HepG2 (cell line): ENCODE measurements around the gene EIF3L. TPM values are rescaled to one million over a fixed set of nuclear protein-coding genes. Genes with fewer than 3 reads are reported as not detected.
A peak's percentile ranks its signal among the peaks of the same experiment; 100 is the strongest.

Source experiments
- AGO2 ChIP-seq: fragments of 200-400 bp; formaldehyde crosslinking; optimal IDR thresholded peaks from 2 replicates; pipeline ENCODE3; 2017; ENCODE audit warnings: mild to moderate bottlenecking, low read depth, low read length, moderate library complexity
- ATF7 ChIP-seq, 2 experiments: fragments of 450-650 bp in 1 of 2; sonication (generic) in 1 of 2; formaldehyde crosslinking in 1 of 2; IDR thresholded peaks; 2 replicates each; pipeline versions ENCODE4 v1.4.0 to v1.6.1; 2016 to 2020; ENCODE audit warnings: antibody characterized with exemption in 1 of 2, mild to moderate bottlenecking in 1 of 2, missing genetic modification reagents in 1 of 2
- CHCHD3 ChIP-seq: sonication (generic); formaldehyde crosslinking; IDR thresholded peaks from 2 replicates; pipeline ENCODE4 v1.8.0; 2022; ENCODE audit warnings: mild to moderate bottlenecking, missing genetic modification reagents, moderate library complexity
- FOXA3 ChIP-seq: IDR thresholded peaks from 2 replicates; pipeline ENCODE4 v1.6.1; 2016; ENCODE audit warnings: missing genetic modification reagents, missing compliant biosample characterization
- FOXO1 ChIP-seq: sonication (generic); formaldehyde crosslinking; IDR thresholded peaks from 2 replicates; pipeline ENCODE4 v1.4.0; 2020; ENCODE audit warnings: missing genetic modification reagents
- HNRNPL ChIP-seq: fragments of 200-400 bp; formaldehyde crosslinking; IDR thresholded peaks from 2 replicates; pipeline ENCODE4 v1.6.1; 2017; ENCODE audit warnings: mild to moderate bottlenecking, low read depth, low read length
- HOXA3 ChIP-seq: sonication (generic); formaldehyde crosslinking; IDR thresholded peaks from 2 replicates; pipeline ENCODE4 v1.5.0; 2020; ENCODE audit warnings: missing genetic modification reagents
- KLF6 ChIP-seq: IDR thresholded peaks from 2 replicates; pipeline ENCODE4 v1.8.0; 2016; ENCODE audit warnings: missing biosample characterization, missing genetic modification reagents
- MYPOP ChIP-seq: sonication (generic); formaldehyde crosslinking; IDR thresholded peaks from 2 replicates; pipeline ENCODE4 v1.8.1; 2023; ENCODE audit warnings: mild to moderate bottlenecking, moderate library complexity, missing genetic modification reagents
- NAIF1 ChIP-seq: sonication (generic); formaldehyde crosslinking; IDR thresholded peaks from 2 replicates; pipeline ENCODE4 v1.5.0; 2020; ENCODE audit warnings: mild to moderate bottlenecking, missing genetic modification reagents, borderline replicate concordance
- NCOA5 ChIP-seq: sonication (generic); formaldehyde crosslinking; IDR thresholded peaks from 2 replicates; pipeline ENCODE4 v1.4.0; 2020; ENCODE audit warnings: missing genetic modification reagents
- RFX1 ChIP-seq: fragments of 450-650 bp; IDR thresholded peaks from 2 replicates; pipeline ENCODE4 v1.6.1; 2017
- SMARCE1 ChIP-seq: fragments of 450-650 bp; IDR thresholded peaks from 2 replicates; pipeline ENCODE4 v1.6.1; 2017; ENCODE audit warnings: borderline replicate concordance
- SRSF1 ChIP-seq: fragments of 200-400 bp; formaldehyde crosslinking; optimal IDR thresholded peaks from 2 replicates; pipeline ENCODE3; 2017; ENCODE audit warnings: mild to moderate bottlenecking, low read depth, low read length, moderate library complexity
- SRSF4 ChIP-seq: fragments of 200-400 bp; formaldehyde crosslinking; IDR thresholded peaks from one replicate; pipeline ENCODE4 v1.6.1; 2018; ENCODE audit warnings: mild to moderate bottlenecking, low read depth, low read length, moderate library complexity; ENCODE audit not compliant: poor library complexity, severe bottlenecking
- SRSF9 ChIP-seq: fragments of 200-400 bp; formaldehyde crosslinking; IDR thresholded peaks from 2 replicates; pipeline ENCODE4 v1.6.1; 2018; ENCODE audit warnings: borderline replicate concordance, mild to moderate bottlenecking, low read depth, low read length; ENCODE audit not compliant: insufficient read depth, poor library complexity, severe bottlenecking
- ZNF496 ChIP-seq: sonication (generic); formaldehyde crosslinking; IDR thresholded peaks from 2 replicates; pipeline ENCODE4 v1.8.1; 2023; ENCODE audit warnings: mild to moderate bottlenecking, moderate library complexity, missing genetic modification reagents; ENCODE audit not compliant: insufficient replicate concordance
- ZNF557 ChIP-seq: sonication (generic); formaldehyde crosslinking; IDR thresholded peaks from 2 replicates; pipeline ENCODE4 v1.4.0; 2020; ENCODE audit warnings: missing genetic modification reagents
- ZNF629 ChIP-seq: sonication (generic); formaldehyde crosslinking; conservative IDR thresholded peaks from 2 replicates; pipeline ENCODE4 v1.5.0; 2020; ENCODE audit warnings: missing genetic modification reagents
- ZNF660 ChIP-seq: sonication (generic); formaldehyde crosslinking; IDR thresholded peaks from 2 replicates; pipeline ENCODE4 v1.5.1; 2020; ENCODE audit warnings: mild to moderate bottlenecking, low read depth, missing genetic modification reagents, borderline replicate concordance
- ZNF841 ChIP-seq: sonication (generic); formaldehyde crosslinking; IDR thresholded peaks from 2 replicates; pipeline ENCODE4 v1.8.1; 2023; ENCODE audit warnings: missing genetic modification reagents, borderline replicate concordance
- ZUFSP ChIP-seq: sonication (generic); formaldehyde crosslinking; IDR thresholded peaks from 2 replicates; pipeline ENCODE4 v1.9.0; 2021; ENCODE audit warnings: missing genetic modification reagents, mild to moderate bottlenecking, borderline replicate concordance
- polyA plus RNA-seq, 8 experiments: library from polyadenylated mRNA; depleted of rRNA in 3 of 8; stranded (reverse) in 7 of 8; unstranded in 1 of 8; fragments of >200 nt; fragmentation: Illumina TruSeq in 4 of 8; extraction: Trizol in 4 of 8; gene quantifications; 2 replicates each; pipeline versions ENCODE4 v1.2.1 to v1.2.3, GENCODE V29; 2011 to 2016; ENCODE audit warnings: low read depth in 4 of 8, missing spikeins in 1 of 8, mixed read lengths in 1 of 8; ENCODE audit not compliant: insufficient read depth in 1 of 8
- total RNA-seq, 5 experiments: library from RNA; depleted of rRNA; stranded (reverse); fragments of >200 nt; fragmentation: Illumina TruSeq; extraction: Trizol; gene quantifications; 2 replicates each; pipeline ENCODE4 v1.2.3, GENCODE V29; 2016; ENCODE audit warnings: low read depth in 1 of 5
- TF ChIP-seq, protein P1 (sequence below): sonication (generic); formaldehyde crosslinking; IDR thresholded peaks from 2 replicates; pipeline ENCODE4 v1.4.0; 2020; ENCODE audit warnings: missing genetic modification reagents
- TF ChIP-seq, protein P2 (sequence below): sonication (generic); formaldehyde crosslinking; IDR thresholded peaks from 2 replicates; pipeline ENCODE4 v1.4.0; 2020; ENCODE audit warnings: missing genetic modification reagents

The EIF3L gene
- total and polyA plus RNA-seq, 2 of the 13 experiments (the other 11 are each of a cell fraction or from before 2014, with no cell fraction given): 514 to 793 TPM

- TF ChIP-seq ZNF557 (CRISPR knock-in tag) (no peak), NCOA5 (CRISPR knock-in tag) (no peak), SRSF4 (no peak), SRSF1 (peak; percentile 26), ZNF496 (no peak), RFX1 (no peak), ZUFSP (CRISPR knock-in tag) (no peak), KLF6 (0 out of 2 replicates have a peak, but pooled peaks have one; percentile 49), CHCHD3 (CRISPR knock-in tag) (no peak), FOXA3 (CRISPR knock-in tag) (peak; percentile 36; the same call in 1 of the 2 replicates), SMARCE1 (no peak), ZNF660 (CRISPR knock-in tag) (no peak), ZNF841 (no peak; the same call in 1 of the 2 replicates), NAIF1 (no peak), ZNF629 (CRISPR knock-in tag) (peak; percentile 60), ATF7 (IDR thresholded peaks at IDR 0.05) (no peak), ATF7 (CRISPR knock-in tag; IDR thresholded peaks at IDR 0.05) (no peak), FOXO1 (CRISPR knock-in tag) (no peak), HNRNPL (no peak), MYPOP (CRISPR knock-in tag) (0 out of 2 replicates have a peak, but pooled peaks have one; percentile 14), AGO2 (peak; percentile 57), SRSF9 (no peak), HOXA3 (CRISPR knock-in tag) (peak; percentile 37; the same call in 1 of the 2 replicates)
- TF ChIP-seq, protein P1, sequence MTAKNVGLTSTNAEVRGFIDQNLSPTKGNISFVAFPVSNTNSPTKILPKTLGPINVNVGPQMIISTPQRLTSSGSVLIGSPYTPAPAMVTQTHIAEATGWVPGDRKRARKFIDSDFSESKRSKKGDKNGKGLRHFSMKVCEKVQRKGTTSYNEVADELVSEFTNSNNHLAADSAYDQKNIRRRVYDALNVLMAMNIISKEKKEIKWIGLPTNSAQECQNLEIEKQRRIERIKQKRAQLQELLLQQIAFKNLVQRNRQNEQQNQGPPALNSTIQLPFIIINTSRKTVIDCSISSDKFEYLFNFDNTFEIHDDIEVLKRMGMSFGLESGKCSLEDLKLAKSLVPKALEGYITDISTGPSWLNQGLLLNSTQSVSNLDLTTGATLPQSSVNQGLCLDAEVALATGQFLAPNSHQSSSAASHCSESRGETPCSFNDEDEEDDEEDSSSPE (CRISPR knock-in tag): no peak
- TF ChIP-seq, protein P2, sequence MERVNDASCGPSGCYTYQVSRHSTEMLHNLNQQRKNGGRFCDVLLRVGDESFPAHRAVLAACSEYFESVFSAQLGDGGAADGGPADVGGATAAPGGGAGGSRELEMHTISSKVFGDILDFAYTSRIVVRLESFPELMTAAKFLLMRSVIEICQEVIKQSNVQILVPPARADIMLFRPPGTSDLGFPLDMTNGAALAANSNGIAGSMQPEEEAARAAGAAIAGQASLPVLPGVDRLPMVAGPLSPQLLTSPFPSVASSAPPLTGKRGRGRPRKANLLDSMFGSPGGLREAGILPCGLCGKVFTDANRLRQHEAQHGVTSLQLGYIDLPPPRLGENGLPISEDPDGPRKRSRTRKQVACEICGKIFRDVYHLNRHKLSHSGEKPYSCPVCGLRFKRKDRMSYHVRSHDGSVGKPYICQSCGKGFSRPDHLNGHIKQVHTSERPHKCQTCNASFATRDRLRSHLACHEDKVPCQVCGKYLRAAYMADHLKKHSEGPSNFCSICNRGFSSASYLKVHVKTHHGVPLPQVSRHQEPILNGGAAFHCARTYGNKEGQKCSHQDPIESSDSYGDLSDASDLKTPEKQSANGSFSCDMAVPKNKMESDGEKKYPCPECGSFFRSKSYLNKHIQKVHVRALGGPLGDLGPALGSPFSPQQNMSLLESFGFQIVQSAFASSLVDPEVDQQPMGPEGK: peak; percentile 57
Measured at GRCh38 chr22:37802310-37803194, 46.7 kb upstream of the EIF3L start (continued).
